H9 (cell line): ENCODE measurements around the gene UBE2E1. TPM values are rescaled to one million over a fixed set of nuclear protein-coding genes. Genes with fewer than 3 reads are reported as not detected.

Experiments used
- DNase-seq: peaks from one replicate; pipeline ENCODE4 v3.0.0-alpha.2; 2017
- H2AFZ ChIP-seq: one replicate; pipeline ENCODE4 v1.6.1; 2013; ENCODE audit warnings: mild to moderate bottlenecking, low read length, control low read depth, moderate library complexity
- H2AK5ac ChIP-seq: 2 replicates; pipeline ENCODE4 v1.6.1; 2013; ENCODE audit warnings: low read length, control low read depth, mixed read lengths; ENCODE audit not compliant: insufficient read length
- H2BK120ac ChIP-seq: one replicate; pipeline ENCODE4 v1.6.1; 2013; ENCODE audit warnings: low read depth, mild to moderate bottlenecking, low read length, control low read depth, inconsistent platforms; ENCODE audit not compliant: poor library complexity, severe bottlenecking
- H2BK12ac ChIP-seq: 2 replicates; pipeline ENCODE4 v1.6.1; 2013; ENCODE audit warnings: low read length, control low read depth, mixed read lengths, low read depth; ENCODE audit not compliant: insufficient read length
- H2BK15ac ChIP-seq: 2 replicates; pipeline ENCODE4 v1.6.1; 2013; ENCODE audit warnings: low read depth, low read length, control low read depth
- H2BK20ac ChIP-seq: one replicate; pipeline ENCODE4 v1.6.1; 2013; ENCODE audit warnings: low read depth, mild to moderate bottlenecking, low read length, control low read depth, inconsistent platforms; ENCODE audit not compliant: poor library complexity, severe bottlenecking
- H2BK5ac ChIP-seq: 2 replicates; pipeline ENCODE4 v1.6.1; 2013; ENCODE audit warnings: low read length, control low read depth, mixed read lengths; ENCODE audit not compliant: insufficient read length
- H3K14ac ChIP-seq: 2 replicates; pipeline ENCODE4 v1.6.1; 2013; ENCODE audit warnings: low read length, control low read depth; ENCODE audit not compliant: insufficient read depth
- H3K18ac ChIP-seq: 2 replicates; pipeline ENCODE4 v1.6.1; 2013; ENCODE audit warnings: low read depth, mild to moderate bottlenecking, mixed read lengths, low read length, control low read depth; ENCODE audit not compliant: insufficient read length
- H3K23ac ChIP-seq: 2 replicates; pipeline ENCODE4 v1.6.1; 2013; ENCODE audit warnings: low read length, control low read depth, mixed read lengths, low read depth; ENCODE audit not compliant: insufficient read length
- H3K23me2 ChIP-seq: 2 replicates; pipeline ENCODE4 v1.6.1; 2013; ENCODE audit warnings: low read depth, mild to moderate bottlenecking, mixed read lengths, low read length, control low read depth; ENCODE audit not compliant: insufficient read length, poor library complexity, severe bottlenecking
- H3K27ac ChIP-seq: 2 replicates; pipeline ENCODE4 v1.5.1; 2013; ENCODE audit warnings: low read length, control low read depth, mixed read lengths, low read depth; ENCODE audit not compliant: insufficient read length
- H3K27me3 ChIP-seq: 2 replicates; pipeline ENCODE4 v1.6.1; 2013; ENCODE audit warnings: low read length, control low read depth, inconsistent platforms; ENCODE audit not compliant: insufficient read depth
- H3K4ac ChIP-seq: 2 replicates; pipeline ENCODE4 v1.6.1; 2013; ENCODE audit warnings: low read depth, mild to moderate bottlenecking, control low read depth, inconsistent platforms, low read length, moderate library complexity
- H3K4me1 ChIP-seq: 2 replicates; pipeline ENCODE4 v1.6.1; 2013; ENCODE audit warnings: low read length, control low read depth, inconsistent platforms; ENCODE audit not compliant: insufficient read depth
- H3K4me2 ChIP-seq: 2 replicates; pipeline ENCODE4 v1.6.1; 2013; ENCODE audit warnings: low read length, control low read depth, mixed read lengths; ENCODE audit not compliant: insufficient read length, insufficient read depth
- H3K56ac ChIP-seq: 2 replicates; pipeline ENCODE4 v1.6.1; 2013; ENCODE audit warnings: low read depth, mild to moderate bottlenecking, mixed read lengths, low read length, control low read depth; ENCODE audit not compliant: insufficient read length
- H3K79me1 ChIP-seq: 2 replicates; pipeline ENCODE4 v1.6.1; 2013; ENCODE audit warnings: low read depth, mild to moderate bottlenecking, moderate library complexity, low read length, control low read depth, inconsistent platforms; ENCODE audit not compliant: insufficient read depth, poor library complexity, severe bottlenecking
- H3K79me2 ChIP-seq: 2 replicates; pipeline ENCODE4 v1.6.1; 2013; ENCODE audit warnings: low read length, control low read depth, inconsistent platforms; ENCODE audit not compliant: insufficient read depth
- H3K9ac ChIP-seq: 2 replicates; pipeline ENCODE4 v1.6.1; 2013; ENCODE audit warnings: low read length, control low read depth, mixed read lengths; ENCODE audit not compliant: insufficient read length; ENCODE audit errors: extremely low read depth
- H3K9me3 ChIP-seq: one replicate; pipeline ENCODE4 v1.6.1; 2013; ENCODE audit warnings: low read depth, low read length, inconsistent platforms; ENCODE audit not compliant: control insufficient read depth
- H3T11ph ChIP-seq: one replicate; pipeline ENCODE4 v1.6.1; 2013; ENCODE audit warnings: mild to moderate bottlenecking, low read length, control low read depth, inconsistent platforms
- H4K20me1 ChIP-seq: one replicate; pipeline ENCODE4 v1.6.1; 2013; ENCODE audit not compliant: control insufficient read depth, insufficient read length, insufficient read depth
- H4K5ac ChIP-seq: 2 replicates; pipeline ENCODE4 v1.6.1; 2013; ENCODE audit warnings: low read depth, mild to moderate bottlenecking, mixed read lengths, low read length, control low read depth; ENCODE audit not compliant: insufficient read length
- H4K8ac ChIP-seq: replicated peaks from 2 replicates; pipeline ENCODE4 v1.6.1; 2013; ENCODE audit warnings: low read length, control low read depth, mixed read lengths, low read depth; ENCODE audit not compliant: insufficient read length
- H4K91ac ChIP-seq: 2 replicates; pipeline ENCODE4 v1.6.1; 2013; ENCODE audit warnings: low read depth, mild to moderate bottlenecking, moderate library complexity, mixed read lengths, low read length, control low read depth; ENCODE audit not compliant: insufficient read length
- H3K27ac Mint-ChIP-seq, 3 experiments: 2 replicates in 2 of 3; 3 replicates in 1 of 3; pipeline ENCODE4 v1.8.0; 2020 to 2021; ENCODE audit warnings: mixed read lengths in 3 of 3, mild to moderate bottlenecking in 1 of 3, moderate library complexity in 1 of 3
- H3K27me3 Mint-ChIP-seq: 2 replicates; pipeline ENCODE4 v1.8.0; 2021; ENCODE audit warnings: low read depth, mild to moderate bottlenecking, moderate library complexity, mixed read lengths
- H3K36me3 Mint-ChIP-seq, 3 experiments: 2 replicates in 2 of 3; 3 replicates in 1 of 3; pipeline ENCODE4 v1.8.0; 2020 to 2021; ENCODE audit warnings: low read depth in 3 of 3, mixed read lengths in 3 of 3; ENCODE audit not compliant: insufficient read depth in 1 of 3
- H3K4me1 Mint-ChIP-seq, 2 experiments: 2 replicates each; pipeline ENCODE4 v1.8.0; 2020; ENCODE audit warnings: mixed read lengths in 2 of 2
- H3K4me3 Mint-ChIP-seq, 2 experiments: 2 replicates in 1 of 2; 3 replicates in 1 of 2; pipeline ENCODE4 v1.8.0; 2020 to 2021; ENCODE audit warnings: mild to moderate bottlenecking in 2 of 2, mixed read lengths in 2 of 2, moderate library complexity in 1 of 2
- H3K9me3 Mint-ChIP-seq, 2 experiments: 2 replicates in 1 of 2; 3 replicates in 1 of 2; pipeline ENCODE4 v1.8.0; 2020; ENCODE audit warnings: mild to moderate bottlenecking in 2 of 2, mixed read lengths in 2 of 2, moderate library complexity in 1 of 2
- CTCF ChIP-seq: fragments of 200-600 bp; sonication (generic); conservative IDR thresholded peaks from 3 replicates; pipeline ENCODE4 v1.8.0; 2021; ENCODE audit warnings: antibody characterized with exemption, mild to moderate bottlenecking
- WGBS: extraction: QIAGEN DNeasy Blood & Tissue Kit; methylation state at CpG from one replicate; pipeline ENCODE4 v1.1.7; 2013; ENCODE audit warnings: missing lambda C conversion rate, low lambda C conversion rate, mixed read lengths; ENCODE audit not compliant: insufficient read length; ENCODE audit errors: extremely low coverage; 5-methylcytosine and 5-hydroxymethylcytosine counted together
- total RNA-seq: library from RNA; stranded (reverse); gene quantifications from 2 replicates; pipeline ENCODE4 v1.2.1, GENCODE V29; 2021

UBE2E1 gene
- total RNA-seq, 1 experiment from 2014 or later: 142 TPM

GRCh38 chr3:23762214-23762613, 43.5 kb upstream of the UBE2E1 start:
- Histone ChIP-seq H3K23me2 (no peaks in the 10 kb centered on the region), H3K14ac (no peak overlapping the region), H3T11ph (no peak overlapping the region), H4K8ac (no peak overlapping the region), H3K9ac (no peak overlapping the region), H3K27ac (no peak overlapping the region), H3K4ac (no peak overlapping the region), H3K9me3 (no peaks in the 10 kb centered on the region), H3K27me3 (no peaks in the 10 kb centered on the region), H2BK20ac (no peak overlapping the region), H3K18ac (no peak overlapping the region), H2BK15ac (no peak overlapping the region), H4K91ac (no peak overlapping the region), H2AK5ac (no peak overlapping the region), H2AFZ (no peak overlapping the region), H4K5ac (no peak overlapping the region), H3K56ac (no peak overlapping the region), H3K4me1 (peaks cover 3% of the 10 kb centered on the region; the same call in 1 of the 2 replicates), H2BK120ac (no peak overlapping the region), H3K79me2 (no peaks in the 10 kb centered on the region), H4K20me1 (no peaks in the 10 kb centered on the region), H3K4me2 (no peak overlapping the region), H3K23ac (no peak overlapping the region), H3K79me1 (no peaks in the 10 kb centered on the region), H2BK12ac (no peak overlapping the region), H2BK5ac (no peak overlapping the region)
- H3K36me3 Mint-ChIP-seq: no peaks in the 10 kb centered on the region
- no peak for DNase-seq
- H3K9me3 Mint-ChIP-seq: peaks cover 0 to 3% of the 10 kb centered on the region in 2 experiments; a peak in 2 of 5 replicates
- no peak for TF ChIP-seq CTCF
- WGBS: no CpG with 5 or more reads among the region's 7 CpGs
- H3K27ac Mint-ChIP-seq: no peak overlapping the region
- H3K4me1 Mint-ChIP-seq: peaks cover 43 to 48% of the 10 kb centered on the region in 2 experiments
- no peak overlapping the region for H3K4me3 Mint-ChIP-seq
- H3K27me3 Mint-ChIP-seq: no peaks in the 10 kb centered on the region; the same call in 1 of the 2 replicates
